ENCODE measurements around the gene AP3S2.

GRCh38 chr15:89874926-89875564, 18.7 kb downstream of the AP3S2 start:
- peak; percentile 65 to 95 (median 92) for TF ChIP-seq CTCF (IDR thresholded peaks at IDR 0.05)
- no peak for TF ChIP-seq POLR2A (IDR thresholded peaks at IDR 0.05)

All from esophagus squamous epithelium (tissue), 4 donors.